ENCODE measurements around the gene GDPD3. TPM values are rescaled to one million over a fixed set of nuclear protein-coding genes. Genes with fewer than 3 reads are reported as not detected.

The GDPD3 gene
- total RNA-seq, 2 experiments from 2014 or later: 5.2 to 6.4 TPM

GRCh38 chr16:30141750-30142149 is 28.4 kb upstream of the GDPD3 start:
- intact Hi-C loops (cut with DNase I, micrococcal nuclease): no loop called here
- Histone ChIP-seq H3K27ac (ENCODE audit: low read depth in 1 of 2, low read length in 2 of 2) (no peak overlapping the region), H3K36me3 (ENCODE audit: insufficient read depth, low read length) (no peaks in the 10 kb centered on the region), H3K27me3 (ENCODE audit: control insufficient read depth in 1 of 2, insufficient read depth in 2 of 2, low read length in 2 of 2) (no peaks in the 10 kb centered on the region), H3K4me3 (ENCODE audit: low read length) (no peak overlapping the region), H3K9me3 (ENCODE audit: control insufficient read depth in 1 of 2, insufficient read depth in 1 of 2, low read length in 2 of 2) (no peaks in the 10 kb centered on the region), H3K4me1 (ENCODE audit: insufficient read depth, low read length) (peaks cover 20% of the 10 kb centered on the region)
- Mint-ChIP-seq H3K4me1 (ENCODE audit: low read depth) (peaks cover 22% of the 10 kb centered on the region), H3K36me3 (ENCODE audit: low read depth) (no peaks in the 10 kb centered on the region), H3K4me3 (no peak overlapping the region), H3K27ac (peak overlapping the region; percentile 39), H3K9me3 (no peaks in the 10 kb centered on the region), H3K27me3 (no peaks in the 10 kb centered on the region)
- TF ChIP-seq CTCF (IDR thresholded peaks at IDR 0.05): no peak
- ChIA-PET CTCF (no interaction called here), POLR2A (interaction anchor here (1.2 to 1.8 kb wide), 2 partner anchors 42 to 51 kb away, joined by 3 to 11 read pairs; partner anchors contain the start of gene CORO1A)
- DNase-seq (no peak), ATAC-seq (ENCODE audit: poor library complexity) (no peak)

- Histone ChIP-seq H3K36me3 (ENCODE audit: insufficient read depth, low read length) (no peaks in the 10 kb centered on the region), H3K4me1 (ENCODE audit: insufficient read depth, low read length) (peaks cover 20% of the 10 kb centered on the region), H3K27ac (ENCODE audit: low read depth in 1 of 2, low read length in 2 of 2) (peak overlapping the region in 1 of 2 donors; percentile 19), H3K9me3 (ENCODE audit: control insufficient read depth in 1 of 2, insufficient read depth in 1 of 2, low read length in 2 of 2) (no peaks in the 10 kb centered on the region), H3K4me3 (ENCODE audit: low read length) (no peak overlapping the region), H3K27me3 (ENCODE audit: control insufficient read depth in 1 of 2, insufficient read depth in 2 of 2, low read length in 2 of 2) (no peaks in the 10 kb centered on the region)
- peak overlapping the region; percentile 32 for H3K4me3 Mint-ChIP-seq
- intact Hi-C loops (cut with DNase I, micrococcal nuclease): no loop called here
- peaks cover 22% of the 10 kb centered on the region for H3K4me1 Mint-ChIP-seq (ENCODE audit: low read depth)
- no peaks in the 10 kb centered on the region for H3K9me3 Mint-ChIP-seq
- ChIA-PET POLR2A (interaction anchor here (0.5 to 2.2 kb wide), 8 partner anchors 44 to 418 kb away, joined by 3 to 15 read pairs (median 3); partner anchors contain the start of genes ALDOA, CORO1A, YPEL3 and ZNF764), CTCF (interaction anchor here (1.4 kb wide), 1 partner anchor 48 kb away, joined by 4 read pairs; the partner anchor contains the start of gene TBX6)
- H3K36me3 Mint-ChIP-seq (ENCODE audit: low read depth): no peaks in the 10 kb centered on the region
- TF ChIP-seq CTCF (IDR thresholded peaks at IDR 0.05): no peak
- no peaks in the 10 kb centered on the region for H3K27me3 Mint-ChIP-seq
- DNase-seq (peak in 2 of 14 experiments; percentile 25 to 38), ATAC-seq (ENCODE audit: poor library complexity) (peak; percentile 24)
- H3K27ac Mint-ChIP-seq: peak overlapping the region; percentile 70
These were observed 26.5 kb upstream of the GDPD3 start for GRCh38 chr16:30139583-30140481.

- H3K9me3 ChIP-seq (ENCODE audit: control insufficient read depth in 1 of 2, insufficient read depth in 1 of 2, low read length in 2 of 2): no peaks in the 10 kb centered on the region
- no peak for TF ChIP-seq CTCF (IDR thresholded peaks at IDR 0.05)
- Mint-ChIP-seq H3K4me1 (ENCODE audit: low read depth) (peaks cover 15% of the 10 kb centered on the region), H3K9me3 (no peaks in the 10 kb centered on the region), H3K36me3 (ENCODE audit: low read depth) (no peaks in the 10 kb centered on the region), H3K4me3 (no peak overlapping the region), H3K27me3 (no peaks in the 10 kb centered on the region), H3K27ac (no peak overlapping the region)
- ChIA-PET CTCF (no interaction called here), POLR2A (interaction anchor here (0.6 to 1.3 kb wide), 2 partner anchors 10 to 45 kb away, joined by 3 to 4 read pairs; partner anchors contain the start of gene CORO1A)
- no peaks in the 10 kb centered on the region for H3K36me3 ChIP-seq (ENCODE audit: insufficient read depth, low read length)
- intact Hi-C loops (cut with DNase I, micrococcal nuclease): no loop called here
- DNase-seq: no peak
- H3K4me1 ChIP-seq (ENCODE audit: insufficient read depth, low read length): peaks cover 15% of the 10 kb centered on the region
- no peak overlapping the region for H3K27ac ChIP-seq (ENCODE audit: low read depth in 1 of 2, low read length in 2 of 2)
- no peak for ATAC-seq (ENCODE audit: poor library complexity)
- H3K27me3 ChIP-seq (ENCODE audit: control insufficient read depth in 1 of 2, insufficient read depth in 2 of 2, low read length in 2 of 2): no peaks in the 10 kb centered on the region
- no peak overlapping the region for H3K4me3 ChIP-seq (ENCODE audit: low read length)
These were observed 24.6 kb upstream of the GDPD3 start for GRCh38 chr16:30137897-30138296.

All from CD4-positive, alpha-beta T cell (primary cell).